SK-MEL-5 (cell line): Measurements from ENCODE around the gene GLP2R. TPM values are rescaled to one million over a fixed set of nuclear protein-coding genes. Genes with fewer than 3 reads are reported as not detected.

ENCODE experiments used
- DNase-seq: peaks from one replicate; pipeline ENCODE4 v3.0.0-alpha.2; 2016; ENCODE audit warnings: low read depth, low spot score
- in situ Hi-C: cut with HindIII; loops from 2 replicates; pipeline ENCODE4 v1.10.0; 2016; ENCODE audit warnings: low sequenced_read_pairs, high pct_unique_total_duplicates, low pct_unique_long_range_greater_than_20kb
- total RNA-seq: library from RNA; depleted of rRNA; stranded (reverse); fragments of >200 nt; shearing (Covaris generic); gene quantifications from 2 replicates; pipeline ENCODE4 v1.2.3, GENCODE V29; 2014

The GLP2R gene
- total RNA-seq, 1 experiment from 2014 or later: not detected

GRCh38 chr17:9837551-9838471 is 12.1 kb downstream of the GLP2R start:
- no peak for DNase-seq
- in situ Hi-C loops: no loop called here

DNA sequence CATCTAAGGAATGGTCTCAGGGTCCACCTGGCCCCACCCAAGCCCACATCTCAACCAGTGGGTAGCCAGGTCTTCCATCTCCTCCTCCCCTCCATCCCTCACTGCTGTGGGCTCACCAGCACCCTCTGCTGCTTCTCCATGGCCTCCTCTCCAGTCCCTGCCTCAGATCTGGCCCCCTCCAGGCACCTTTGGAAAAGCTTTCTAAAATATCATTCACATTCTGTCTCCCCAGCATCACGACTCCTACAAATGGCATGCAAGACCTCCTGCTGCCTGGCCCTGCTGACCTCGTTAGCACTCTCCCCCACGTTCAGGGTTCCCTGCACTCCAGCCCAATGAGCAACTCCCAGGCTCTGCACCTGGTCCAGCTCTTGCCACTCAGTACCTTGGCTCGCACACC is 13.7 kb downstream of the GLP2R start:
- DNase-seq: peak; percentile 40
- in situ Hi-C loops: no loop called here

- no peak for DNase-seq
- in situ Hi-C loops: no loop called here
Measured at GRCh38 chr17:9842057-9842758, 16.5 kb downstream of the GLP2R start.

- in situ Hi-C loops: no loop called here
- DNase-seq: no peak
Measured at GRCh38 chr17:9843152-9844010, 17.7 kb downstream of the GLP2R start.

- in situ Hi-C loops: no loop called here
- no peak for DNase-seq
Measured at GRCh38 chr17:9844153-9844552, 18.4 kb downstream of the GLP2R start.

DNA sequence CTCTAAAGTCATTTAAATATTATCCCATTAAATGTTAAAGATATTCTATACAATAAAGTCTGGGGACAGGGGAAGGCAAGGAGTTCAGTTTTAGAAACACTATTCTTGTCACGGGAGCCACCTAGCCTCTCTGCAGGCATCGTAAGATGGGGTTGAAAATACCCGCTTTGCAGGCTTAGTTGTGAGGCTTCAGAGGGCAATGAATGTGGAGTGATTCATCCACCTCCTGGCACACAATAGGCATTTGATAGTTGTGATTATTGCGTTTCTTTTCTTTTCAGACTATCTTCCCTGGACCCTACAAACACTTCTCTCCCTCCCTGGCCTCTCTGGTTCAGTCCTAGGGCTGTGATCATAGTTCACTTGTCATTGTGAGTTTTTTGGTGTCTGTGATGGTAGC is 19.6 kb downstream of the GLP2R start:
- in situ Hi-C loops: no loop called here
- DNase-seq: no peak

GRCh38 chr17:9850151-9850550 is 24.4 kb downstream of the GLP2R start:
- DNase-seq: no peak
- in situ Hi-C loops: no loop called here

DNA sequence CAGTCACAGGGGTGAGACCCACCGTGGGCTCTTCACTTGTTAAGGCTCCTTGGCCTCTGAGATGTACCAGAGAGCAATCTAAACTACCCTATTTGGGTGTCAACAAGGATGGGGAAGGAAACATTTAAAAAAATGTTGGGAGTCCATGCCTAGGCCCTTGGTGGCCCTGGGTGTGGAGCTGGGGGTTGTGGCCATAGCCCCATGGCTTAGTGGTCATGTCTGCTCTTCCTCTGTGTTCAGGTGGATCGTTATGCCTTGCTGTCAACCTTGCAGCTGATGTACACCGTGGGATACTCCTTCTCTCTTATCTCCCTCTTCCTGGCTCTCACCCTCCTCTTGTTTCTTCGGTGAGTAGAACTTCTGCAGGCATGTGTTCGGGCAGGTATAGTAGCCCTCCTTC is 28.5 kb downstream of the GLP2R start:
- no peak for DNase-seq
- in situ Hi-C loops: no loop called here

GRCh38 chr17:9855036-9855435 is 29.3 kb downstream of the GLP2R start:
- DNase-seq: no peak
- in situ Hi-C loops: no loop called here

DNA sequence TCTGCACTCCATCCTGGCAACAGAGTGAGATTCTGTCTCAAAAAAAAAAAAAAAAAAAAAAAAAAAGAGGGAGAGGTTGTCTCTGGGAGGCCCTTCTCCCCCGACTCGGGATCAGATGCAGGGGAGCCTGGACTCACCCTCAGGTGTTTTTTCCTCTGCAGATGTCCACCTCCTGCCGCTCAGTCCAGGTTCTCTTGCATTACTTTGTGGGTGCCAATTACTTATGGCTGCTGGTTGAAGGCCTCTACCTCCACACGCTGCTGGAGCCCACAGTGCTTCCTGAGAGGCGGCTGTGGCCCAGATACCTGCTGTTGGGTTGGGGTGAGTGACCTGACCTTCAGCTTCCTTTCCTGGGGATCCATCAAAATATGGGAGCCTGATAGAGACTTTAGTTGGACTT is 34.1 kb downstream of the GLP2R start:
- in situ Hi-C loops: no loop called here
- no peak for DNase-seq

GRCh38 chr17:9860851-9861250 is 35.1 kb downstream of the GLP2R start:
- DNase-seq: no peak
- in situ Hi-C loops: no loop called here

GRCh38 chr17:9862220-9862619 is 36.5 kb downstream of the GLP2R start:
- no peak for DNase-seq
- in situ Hi-C loops: no loop called here

DNA sequence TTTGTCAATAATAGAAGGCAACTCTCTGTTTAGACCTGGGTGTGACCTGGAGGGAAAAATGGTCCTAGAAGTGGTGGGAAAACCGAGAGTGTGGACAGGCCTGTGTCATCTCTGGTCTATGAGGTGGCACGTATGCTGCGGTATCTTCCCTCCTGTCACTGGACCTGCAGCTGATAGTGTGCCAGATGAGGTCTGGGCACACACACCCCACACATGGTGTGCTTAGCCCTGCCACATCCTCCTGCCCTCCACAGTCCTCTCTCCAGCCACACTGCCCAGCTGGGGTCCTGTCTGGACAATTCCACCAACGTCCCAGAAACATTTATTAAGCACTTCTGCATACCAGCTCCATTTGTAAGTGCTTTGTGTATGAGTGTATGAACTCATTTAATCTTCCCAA is 37.2 kb downstream of the GLP2R start:
- in situ Hi-C loops: no loop called here
- no peak for DNase-seq

DNA sequence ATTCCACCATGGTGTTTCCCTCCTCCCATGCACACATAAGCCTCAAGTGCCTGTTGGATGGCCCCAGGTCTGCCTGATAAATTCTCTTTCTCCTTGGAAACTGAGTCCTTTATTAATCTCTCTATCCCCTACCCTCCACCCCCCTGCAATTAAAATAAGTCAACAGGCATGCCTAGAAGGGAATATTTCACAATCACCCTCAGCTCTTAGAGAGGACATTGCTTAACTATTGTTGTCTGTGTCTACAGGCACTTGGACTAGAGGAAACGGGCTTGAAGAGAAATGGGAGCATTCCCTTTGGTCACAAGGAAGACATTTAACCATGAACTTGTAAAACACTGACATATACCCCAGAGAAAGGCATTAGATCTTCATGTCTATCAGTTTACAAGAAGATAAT is 39.9 kb downstream of the GLP2R start:
- no peak for DNase-seq
- in situ Hi-C loops: no loop called here

DNA sequence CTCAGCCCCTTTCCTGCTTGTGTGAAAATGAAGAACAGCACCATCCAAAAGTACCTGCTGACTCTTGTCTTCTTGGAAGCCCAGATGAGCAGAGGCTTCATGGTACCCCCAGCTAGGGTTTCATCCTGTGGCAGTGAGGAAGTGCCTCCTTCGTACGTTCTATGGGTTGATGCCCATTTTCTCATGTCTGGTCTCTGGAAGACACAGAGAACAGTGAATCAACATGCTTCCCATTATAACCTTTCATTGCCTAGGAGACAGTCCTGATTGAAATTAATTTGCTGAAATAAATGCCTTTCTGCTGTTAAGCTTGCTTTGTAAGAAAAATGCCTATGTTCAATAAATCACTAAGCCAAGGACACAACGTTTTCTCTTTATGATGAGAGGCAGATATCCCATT is 42.8 kb downstream of the GLP2R start:
- in situ Hi-C loops: no loop called here

DNA sequence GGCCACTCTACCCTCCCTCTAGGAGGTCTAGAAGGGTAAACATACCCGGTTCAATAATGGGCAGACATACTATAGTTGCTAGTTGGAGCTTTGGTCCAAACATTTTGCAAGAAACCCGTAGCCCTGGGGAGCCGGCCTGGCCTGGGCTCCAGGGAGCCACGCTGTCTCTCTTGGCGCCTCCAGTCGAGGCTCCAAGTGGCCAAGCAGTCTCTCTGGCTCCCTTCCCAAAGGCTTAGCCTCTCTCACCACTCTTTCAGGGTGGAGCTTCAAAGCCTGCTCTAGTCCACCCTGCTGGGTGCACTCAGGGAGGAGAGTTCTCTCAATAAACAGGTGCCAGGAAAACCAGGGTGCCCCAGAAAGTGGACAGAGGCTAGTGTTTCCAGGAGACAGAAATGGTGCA is 47.1 kb downstream of the GLP2R start:
- no peak for DNase-seq

More for the DNA sequence above, 42.8 kb downstream of the GLP2R start:
- DNase-seq: no peak

DNA sequence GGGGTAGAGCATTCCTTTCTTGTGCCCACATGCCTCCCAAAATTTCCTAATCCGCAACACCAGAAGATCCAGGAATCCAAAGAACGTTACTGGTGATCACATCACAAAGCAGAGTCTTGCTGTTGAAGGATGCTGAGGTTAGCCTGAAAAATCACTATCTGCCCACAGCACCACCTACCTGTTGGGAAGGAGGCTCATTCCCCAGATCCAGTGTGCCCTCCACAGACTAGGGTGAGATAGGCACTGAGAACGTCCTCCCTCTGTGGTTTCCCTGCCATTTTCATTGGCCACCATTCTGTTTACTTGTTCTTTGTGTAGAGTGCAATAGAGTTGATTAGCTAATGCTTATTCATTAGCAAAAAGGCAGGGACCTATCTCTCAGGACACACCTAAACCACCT is 49.0 kb downstream of the GLP2R start:
- DNase-seq: no peak
- in situ Hi-C loops: no loop called here

More for the DNA sequence above, 47.1 kb downstream of the GLP2R start:
- in situ Hi-C loops: no loop called here

DNA sequence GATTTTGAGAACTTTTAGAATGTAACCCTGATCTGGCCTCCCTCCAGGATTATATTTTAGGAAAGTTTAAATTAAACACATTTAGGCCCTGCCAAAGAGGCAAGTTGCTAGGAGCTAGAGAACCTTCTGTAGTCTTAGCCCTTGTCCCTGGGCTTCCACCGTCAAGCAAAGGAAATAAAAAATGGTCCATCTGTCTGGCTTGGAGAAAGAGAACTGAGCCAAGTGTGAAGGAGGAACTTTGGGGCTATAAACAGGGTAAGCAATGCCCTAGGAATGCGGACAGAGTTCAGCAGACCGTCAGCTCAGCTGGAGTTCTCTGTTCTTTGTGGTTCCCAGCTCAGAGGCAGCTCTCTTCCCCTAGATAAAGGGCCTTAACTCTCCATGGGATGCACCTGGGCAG is 49.7 kb downstream of the GLP2R start:
- DNase-seq: no peak
- in situ Hi-C loops: no loop called here
